Measurements from ENCODE around the gene CCDC197.

CCDC197 gene

DNA sequence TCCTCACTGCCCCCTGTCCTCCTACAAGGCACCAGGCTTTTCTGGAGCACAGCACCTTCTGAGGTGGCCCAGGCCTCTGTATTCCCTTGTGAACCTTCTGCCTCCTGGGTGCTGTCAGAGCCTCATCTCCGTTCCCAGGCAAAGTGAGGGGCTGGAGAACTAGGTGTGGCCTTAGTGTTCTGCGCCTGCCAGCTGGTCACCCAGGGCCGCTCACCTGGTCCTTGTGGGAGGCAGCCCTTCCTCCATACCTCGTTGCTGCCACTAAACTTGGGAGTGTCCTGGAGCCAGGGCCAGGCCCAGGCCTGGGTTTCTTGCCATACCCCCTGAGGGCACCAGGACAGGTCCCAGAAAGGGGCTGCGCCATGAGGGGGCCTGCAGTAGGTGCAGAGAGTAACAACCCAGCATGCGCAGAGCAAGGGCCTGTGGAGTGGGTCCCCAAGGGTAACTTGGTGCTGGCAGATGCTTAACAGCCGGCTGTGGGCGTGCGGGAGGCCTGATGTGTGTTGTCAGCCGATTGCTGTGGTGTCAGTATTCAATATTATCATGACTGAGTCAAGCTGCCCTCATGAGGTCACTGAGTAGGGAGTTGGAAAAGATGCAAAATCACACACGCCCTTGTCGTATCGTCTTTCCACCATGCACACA is 46.1 kb downstream of the CCDC197 start:
- no peaks in the 10 kb centered on the region for H3K9me3 ChIP-seq (ENCODE audit: insufficient read depth, low read depth, low read length)
- no peak overlapping the region for H3K27ac ChIP-seq (ENCODE audit: low read length)
- H3K9ac ChIP-seq (ENCODE audit: low read depth, low read length), result no peak overlapping the region
- no peaks in the 10 kb centered on the region for H3K4me1 ChIP-seq (ENCODE audit: insufficient read depth, low read length)
- H3K36me3 ChIP-seq (ENCODE audit: insufficient read depth, low read depth, low read length), result peaks cover 46% of the 10 kb centered on the region
- H3K27me3 ChIP-seq (ENCODE audit: insufficient read depth, low read length), result no peaks in the 10 kb centered on the region
- no peak overlapping the region for H3K4me3 ChIP-seq (ENCODE audit: low read length)

DNA sequence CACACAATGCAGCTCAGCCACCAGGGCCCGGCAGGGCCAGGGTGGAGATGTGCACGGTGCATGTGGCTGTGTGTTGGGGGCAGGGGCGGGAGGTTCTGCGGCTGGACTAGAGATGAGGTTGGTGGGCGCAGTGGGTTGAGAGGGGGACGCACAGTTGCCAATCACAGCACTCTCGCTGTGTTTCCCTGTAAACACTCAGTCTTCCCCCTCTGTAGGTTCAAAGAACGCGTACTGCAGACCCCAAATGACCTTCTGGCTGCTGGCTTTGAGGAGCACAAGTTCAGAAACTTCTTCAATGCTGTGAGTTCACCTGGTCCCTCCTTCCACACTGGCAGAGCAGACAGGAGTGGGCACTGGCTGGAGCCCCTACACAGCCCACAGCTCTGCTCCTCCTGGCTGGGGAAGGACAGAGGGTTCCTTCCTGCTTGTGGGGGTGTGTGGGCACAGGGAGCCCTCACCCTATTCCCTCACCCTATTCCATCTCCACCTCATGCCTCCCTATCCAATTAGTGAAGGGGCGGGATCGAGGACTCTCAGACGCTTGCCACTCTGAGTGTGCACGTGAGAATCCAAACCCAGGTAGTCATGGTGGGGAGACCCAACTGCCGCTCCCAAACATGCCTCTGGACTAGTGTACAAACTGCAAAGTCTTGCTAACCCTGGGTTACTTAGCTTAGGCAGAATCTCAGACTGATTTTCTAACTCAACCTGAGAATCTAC is 46.8 kb downstream of the CCDC197 start:
- Histone ChIP-seq H3K36me3 (ENCODE audit: insufficient read depth, low read depth, low read length) (peaks cover 53% of the 10 kb centered on the region), H3K27me3 (ENCODE audit: insufficient read depth, low read length) (no peaks in the 10 kb centered on the region), H3K9me3 (ENCODE audit: insufficient read depth, low read depth, low read length) (no peaks in the 10 kb centered on the region), H3K9ac (ENCODE audit: low read depth, low read length) (no peak overlapping the region), H3K27ac (ENCODE audit: low read length) (no peak overlapping the region), H3K4me3 (ENCODE audit: low read length) (no peak overlapping the region), H3K4me1 (ENCODE audit: insufficient read depth, low read length) (no peaks in the 10 kb centered on the region)

GRCh38 chr14:94044476-94045091 is 47.5 kb downstream of the CCDC197 start:
- no peak overlapping the region for H3K9ac ChIP-seq (ENCODE audit: low read depth, low read length)
- H3K27ac ChIP-seq (ENCODE audit: low read length), result no peak overlapping the region
- H3K9me3 ChIP-seq (ENCODE audit: insufficient read depth, low read depth, low read length), result no peaks in the 10 kb centered on the region
- peaks cover 60% of the 10 kb centered on the region for H3K36me3 ChIP-seq (ENCODE audit: insufficient read depth, low read depth, low read length)
- H3K4me1 ChIP-seq (ENCODE audit: insufficient read depth, low read length), result no peaks in the 10 kb centered on the region
- no peak overlapping the region for H3K4me3 ChIP-seq (ENCODE audit: low read length)
- H3K27me3 ChIP-seq (ENCODE audit: insufficient read depth, low read length), result no peaks in the 10 kb centered on the region

DNA sequence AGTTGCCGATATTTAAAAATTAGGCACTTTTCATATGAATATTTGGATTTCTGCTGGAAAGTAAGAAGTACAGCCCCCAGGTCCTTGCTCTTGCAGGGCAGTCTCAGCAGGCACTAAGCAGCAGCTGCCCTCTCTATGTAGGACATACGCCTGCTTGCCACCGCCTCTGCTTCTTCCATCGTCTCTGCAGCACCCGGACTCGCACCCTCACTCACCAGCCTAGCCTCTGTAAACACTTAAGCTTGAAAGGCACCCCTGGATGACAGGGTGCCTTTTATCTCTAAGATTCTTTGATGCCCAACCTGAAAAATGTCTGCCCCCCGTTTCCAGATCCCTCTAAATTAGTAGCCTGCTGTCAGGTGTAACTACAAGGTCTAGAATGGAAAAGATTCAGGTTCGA is 48.0 kb downstream of the CCDC197 start:
- Histone ChIP-seq H3K9me3 (ENCODE audit: insufficient read depth, low read depth, low read length) (no peaks in the 10 kb centered on the region), H3K4me1 (ENCODE audit: insufficient read depth, low read length) (no peaks in the 10 kb centered on the region), H3K9ac (ENCODE audit: low read depth, low read length) (no peak overlapping the region), H3K27ac (ENCODE audit: low read length) (no peak overlapping the region), H3K27me3 (ENCODE audit: insufficient read depth, low read length) (no peaks in the 10 kb centered on the region), H3K4me3 (ENCODE audit: low read length) (no peak overlapping the region), H3K36me3 (ENCODE audit: insufficient read depth, low read depth, low read length) (peaks cover 65% of the 10 kb centered on the region)

DNA sequence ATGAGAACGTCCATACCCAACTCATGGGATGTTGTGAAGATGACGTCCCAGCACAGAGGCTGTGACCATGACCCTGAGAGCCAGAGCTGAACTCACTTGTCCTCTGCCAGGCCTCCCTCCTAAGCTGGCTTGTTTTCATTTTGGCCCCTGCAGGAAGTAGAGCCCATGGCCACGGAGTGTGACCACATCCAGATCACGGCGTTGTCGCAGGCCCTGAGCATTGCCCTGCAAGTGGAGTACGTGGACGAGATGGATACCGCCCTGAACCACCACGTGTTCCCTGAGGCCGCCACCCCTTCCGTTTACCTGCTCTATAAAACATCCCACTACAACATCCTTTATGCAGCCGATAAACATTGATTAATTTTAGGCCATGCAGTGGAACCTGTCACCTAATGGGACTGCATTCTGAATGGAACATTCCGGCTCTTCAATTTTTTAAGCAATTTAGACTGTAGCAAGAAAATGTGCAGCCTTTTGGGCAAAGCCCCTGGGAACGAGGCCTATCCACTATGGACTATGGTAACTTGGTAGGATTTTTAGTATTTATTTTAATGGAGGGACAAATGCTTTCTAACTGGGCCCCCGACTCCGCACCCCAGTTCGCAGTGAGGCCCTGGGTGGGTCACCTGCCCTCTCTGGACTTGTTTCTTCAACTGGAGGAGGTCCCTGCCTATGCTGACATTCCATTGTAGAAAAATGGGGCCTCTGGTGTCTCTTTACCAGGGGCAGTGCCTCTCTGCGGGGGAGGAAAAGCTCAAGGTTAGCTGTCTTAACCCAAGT is 48.7 kb downstream of the CCDC197 start:
- H3K9me3 ChIP-seq (ENCODE audit: insufficient read depth, low read depth, low read length), result no peaks in the 10 kb centered on the region
- no peak overlapping the region for H3K9ac ChIP-seq (ENCODE audit: low read depth, low read length)
- no peaks in the 10 kb centered on the region for H3K27me3 ChIP-seq (ENCODE audit: insufficient read depth, low read length)
- H3K4me3 ChIP-seq (ENCODE audit: low read length), result no peak overlapping the region
- H3K4me1 ChIP-seq (ENCODE audit: insufficient read depth, low read length), result no peaks in the 10 kb centered on the region
- peaks cover 72% of the 10 kb centered on the region for H3K36me3 ChIP-seq (ENCODE audit: insufficient read depth, low read depth, low read length)
- no peak overlapping the region for H3K27ac ChIP-seq (ENCODE audit: low read length)

DNA sequence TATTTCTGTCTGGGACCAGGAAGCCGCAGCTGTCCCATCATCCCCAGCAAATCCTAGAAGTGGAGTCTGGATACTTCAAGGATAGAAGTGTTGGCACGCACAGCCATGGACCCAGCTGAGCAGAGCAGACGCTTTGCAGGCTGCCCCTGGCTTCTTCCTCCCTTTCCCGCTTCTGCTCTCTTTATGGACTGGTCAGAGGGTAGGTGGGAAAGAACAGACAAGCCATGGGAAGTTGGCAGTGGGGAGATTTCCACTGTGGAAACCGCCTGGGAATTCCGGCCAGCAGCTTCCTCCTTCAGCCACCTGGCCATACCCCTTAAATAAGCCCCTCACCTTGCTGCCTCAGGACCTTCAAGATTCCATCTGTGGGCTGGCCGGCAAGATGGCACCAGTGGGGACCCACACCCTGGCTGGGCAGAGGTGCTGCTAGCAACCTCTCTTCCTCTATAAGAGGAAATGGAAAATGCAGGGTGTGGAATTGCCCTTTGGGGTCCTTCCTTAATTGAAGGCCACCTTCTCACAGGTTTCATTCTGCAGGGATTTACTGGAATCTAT is 49.7 kb downstream of the CCDC197 start:
- Histone ChIP-seq H3K9ac (ENCODE audit: low read depth, low read length) (no peak overlapping the region), H3K9me3 (ENCODE audit: insufficient read depth, low read depth, low read length) (no peaks in the 10 kb centered on the region), H3K27me3 (ENCODE audit: insufficient read depth, low read length) (no peaks in the 10 kb centered on the region), H3K4me3 (ENCODE audit: low read length) (no peak overlapping the region), H3K4me1 (ENCODE audit: insufficient read depth, low read length) (no peaks in the 10 kb centered on the region), H3K36me3 (ENCODE audit: insufficient read depth, low read depth, low read length) (peaks cover 82% of the 10 kb centered on the region), H3K27ac (ENCODE audit: low read length) (no peak overlapping the region)

GRCh38 chr14:94047581-94047980 is 50.5 kb downstream of the CCDC197 start:
- Histone ChIP-seq H3K27me3 (ENCODE audit: insufficient read depth, low read length) (no peaks in the 10 kb centered on the region), H3K9ac (ENCODE audit: low read depth, low read length) (no peak overlapping the region), H3K9me3 (ENCODE audit: insufficient read depth, low read depth, low read length) (no peaks in the 10 kb centered on the region), H3K36me3 (ENCODE audit: insufficient read depth, low read depth, low read length) (peaks cover 88% of the 10 kb centered on the region), H3K27ac (ENCODE audit: low read length) (no peak overlapping the region), H3K4me3 (ENCODE audit: low read length) (no peak overlapping the region), H3K4me1 (ENCODE audit: insufficient read depth, low read length) (no peaks in the 10 kb centered on the region)

DNA sequence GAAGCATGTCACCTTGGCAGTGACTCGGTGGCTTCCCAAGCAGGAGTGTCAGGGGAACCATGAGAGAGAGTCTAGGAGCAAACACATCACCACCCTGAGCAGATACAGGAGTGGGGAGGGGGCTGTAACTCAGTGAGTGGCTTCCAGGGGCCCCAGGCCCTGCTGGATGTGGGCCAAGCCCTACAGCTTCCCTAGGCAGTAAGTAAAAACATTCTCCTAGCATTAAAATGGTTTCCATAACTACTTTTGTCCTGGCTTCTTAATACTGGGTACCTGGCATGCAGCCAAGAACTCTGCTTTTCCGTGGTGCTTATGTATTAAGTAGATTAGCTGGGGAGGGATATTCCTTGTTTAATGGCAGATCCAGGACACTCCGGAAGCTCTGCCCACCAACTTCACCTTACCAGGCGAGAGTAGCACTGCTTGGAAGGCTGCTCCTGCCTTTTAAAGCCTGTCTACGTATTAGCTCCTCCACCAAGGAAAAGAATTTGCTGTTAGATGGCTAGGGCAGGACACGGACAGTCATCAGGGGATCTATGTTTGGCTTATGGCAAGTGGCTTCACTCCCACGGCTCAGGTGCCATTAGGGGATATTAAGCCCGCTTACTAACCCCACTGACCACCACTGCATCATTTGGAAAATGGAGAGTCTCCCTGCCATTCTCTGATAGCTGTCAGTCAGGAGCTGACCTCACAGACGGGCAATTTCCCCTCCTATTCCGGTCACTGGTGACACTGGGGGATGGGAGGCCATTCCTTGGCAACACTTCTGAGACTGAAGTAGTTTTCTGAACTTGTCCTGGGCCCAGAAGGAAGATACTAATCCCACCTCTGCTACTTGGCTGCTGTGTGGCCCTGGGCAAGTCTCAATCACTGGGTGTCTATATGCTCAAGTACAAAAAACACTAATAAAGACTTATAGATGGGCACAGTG is 51.9 kb downstream of the CCDC197 start:
- H3K27me3 ChIP-seq (ENCODE audit: insufficient read depth, low read length), result no peaks in the 10 kb centered on the region
- no peak overlapping the region for H3K9ac ChIP-seq (ENCODE audit: low read depth, low read length)
- no peak overlapping the region for H3K4me3 ChIP-seq (ENCODE audit: low read length)
- peaks cover 93% of the 10 kb centered on the region for H3K36me3 ChIP-seq (ENCODE audit: insufficient read depth, low read depth, low read length)
- no peaks in the 10 kb centered on the region for H3K4me1 ChIP-seq (ENCODE audit: insufficient read depth, low read length)
- H3K27ac ChIP-seq (ENCODE audit: low read length), result no peak overlapping the region
- H3K9me3 ChIP-seq (ENCODE audit: insufficient read depth, low read depth, low read length), result no peaks in the 10 kb centered on the region

DNA sequence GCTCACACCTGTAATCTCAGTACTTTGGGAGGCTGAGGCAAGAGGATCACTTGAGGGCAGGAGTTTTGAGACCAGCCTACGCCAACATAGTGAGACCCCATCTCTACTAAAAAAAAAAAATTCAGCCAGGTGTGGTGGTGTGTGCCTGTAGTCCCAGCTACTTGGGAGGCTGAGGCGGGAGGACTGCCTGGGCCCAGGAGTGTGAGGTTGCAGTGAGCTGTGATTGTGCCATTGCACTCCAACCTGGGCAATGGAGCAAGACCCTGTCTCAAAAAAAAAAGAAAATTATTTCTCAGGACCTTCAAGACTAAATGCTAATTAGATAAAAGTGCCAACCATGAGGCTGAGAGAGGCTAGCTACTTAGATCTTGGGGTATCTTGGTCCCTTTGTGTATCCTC is 52.5 kb downstream of the CCDC197 start:
- H3K36me3 ChIP-seq (ENCODE audit: insufficient read depth, low read depth, low read length), result peaks cover 95% of the 10 kb centered on the region
- H3K4me1 ChIP-seq (ENCODE audit: insufficient read depth, low read length), result no peaks in the 10 kb centered on the region

DNA sequence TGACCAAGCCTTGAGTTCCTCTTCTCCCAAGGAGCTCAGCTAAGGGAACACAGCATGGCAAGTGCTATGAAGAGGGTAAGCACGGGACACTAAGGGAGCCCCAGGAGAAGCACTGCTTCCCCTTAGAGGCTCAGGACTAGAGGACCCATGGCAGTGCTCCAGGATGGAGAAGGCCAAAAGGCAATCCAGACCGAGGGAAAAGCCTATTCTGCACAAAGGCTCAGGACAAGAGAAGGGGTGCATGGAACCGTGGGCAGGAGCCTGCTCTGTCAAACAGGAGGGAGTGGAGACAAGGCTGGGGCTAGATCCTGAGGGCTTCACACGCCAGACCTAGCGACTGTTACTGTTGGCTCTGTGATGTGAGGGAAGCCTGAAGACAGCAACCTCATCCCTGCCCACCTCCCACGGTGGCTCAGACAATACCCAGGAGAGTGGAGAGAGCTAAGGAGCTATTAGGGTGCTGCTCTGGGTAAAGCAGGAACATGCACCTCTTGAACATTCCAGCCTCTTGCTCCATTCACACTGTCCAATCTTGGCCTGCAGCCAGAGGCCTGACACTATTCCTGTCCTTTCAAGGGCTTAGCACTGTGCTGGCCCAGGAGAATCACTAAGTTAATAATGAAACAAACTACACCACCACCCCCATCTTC is 53.3 kb downstream of the CCDC197 start:
- H3K27ac ChIP-seq (ENCODE audit: low read length), result no peak overlapping the region
- no peak overlapping the region for H3K9ac ChIP-seq (ENCODE audit: low read depth, low read length)
- no peak overlapping the region for H3K4me3 ChIP-seq (ENCODE audit: low read length)
- peaks cover 95% of the 10 kb centered on the region for H3K36me3 ChIP-seq (ENCODE audit: insufficient read depth, low read depth, low read length)
- no peaks in the 10 kb centered on the region for H3K9me3 ChIP-seq (ENCODE audit: insufficient read depth, low read depth, low read length)
- no peaks in the 10 kb centered on the region for H3K27me3 ChIP-seq (ENCODE audit: insufficient read depth, low read length)
- no peaks in the 10 kb centered on the region for H3K4me1 ChIP-seq (ENCODE audit: insufficient read depth, low read length)

More for the DNA sequence above, 52.5 kb downstream of the CCDC197 start:
- Histone ChIP-seq H3K9ac (ENCODE audit: low read depth, low read length) (no peak overlapping the region), H3K27ac (ENCODE audit: low read length) (no peak overlapping the region), H3K9me3 (ENCODE audit: insufficient read depth, low read depth, low read length) (no peaks in the 10 kb centered on the region), H3K27me3 (ENCODE audit: insufficient read depth, low read length) (no peaks in the 10 kb centered on the region), H3K4me3 (ENCODE audit: low read length) (no peak overlapping the region)
